ENCODE results near the gene PLEKHF1. TPM values are rescaled to one million over a fixed set of nuclear protein-coding genes. Genes with fewer than 3 reads are reported as not detected.

The PLEKHF1 gene
- total RNA-seq, 1 donor from 2014 or later: 27.8 TPM

GRCh38 chr19:29685326-29685725, 20.1 kb downstream of the PLEKHF1 start:
- Histone ChIP-seq H3K9me3 (replicated peaks) (peaks cover 5% of the 10 kb centered on the region), H3K27me3 (ENCODE audit: low read depth) (no peaks in the 10 kb centered on the region), H3K27ac (replicated peaks) (peak overlapping the region; percentile 33), H3K4me1 (peaks cover 31% of the 10 kb centered on the region), H3K36me3 (no peaks in the 10 kb centered on the region), H3K4me3 (no peak overlapping the region)
- intact Hi-C loops (cut with micrococcal nuclease): no loop called here
- DNase-seq: no peak
- TF ChIP-seq CTCF (IDR thresholded peaks at IDR 0.05; ENCODE audit: borderline replicate concordance): no peak

- no peak for TF ChIP-seq CTCF (IDR thresholded peaks at IDR 0.05; ENCODE audit: borderline replicate concordance)
- no peak overlapping the region for H3K27ac ChIP-seq (replicated peaks)
- peaks cover 21% of the 10 kb centered on the region for H3K4me1 ChIP-seq
- H3K9me3 ChIP-seq (replicated peaks): peaks cover 13% of the 10 kb centered on the region
- H3K4me3 ChIP-seq: no peak overlapping the region
- DNase-seq: no peak
- H3K27me3 ChIP-seq (ENCODE audit: low read depth): no peaks in the 10 kb centered on the region
- peaks cover 4% of the 10 kb centered on the region for H3K36me3 ChIP-seq
- intact Hi-C loops (cut with micrococcal nuclease): no loop called here
Observed at GRCh38 chr19:29686285-29686805, 21.1 kb downstream of the PLEKHF1 start.

- DNase-seq: no peak
- H3K27me3 ChIP-seq (ENCODE audit: low read depth): no peaks in the 10 kb centered on the region
- no peak overlapping the region for H3K4me3 ChIP-seq
- H3K36me3 ChIP-seq: peaks cover 4% of the 10 kb centered on the region
- peaks cover 13% of the 10 kb centered on the region for H3K9me3 ChIP-seq (replicated peaks)
- TF ChIP-seq CTCF (IDR thresholded peaks at IDR 0.05; ENCODE audit: borderline replicate concordance): no peak
- H3K27ac ChIP-seq (replicated peaks): no peak overlapping the region
- H3K4me1 ChIP-seq: peaks cover 11% of the 10 kb centered on the region
- intact Hi-C loops (cut with micrococcal nuclease): no loop called here
Observed at GRCh38 chr19:29687244-29687896, 22.1 kb downstream of the PLEKHF1 start.

GRCh38 chr19:29687897-29688728, 22.9 kb downstream of the PLEKHF1 start:
- H3K36me3 ChIP-seq: peaks cover 4% of the 10 kb centered on the region
- H3K27ac ChIP-seq (replicated peaks): no peak overlapping the region
- intact Hi-C loops (cut with micrococcal nuclease): no loop called here
- H3K4me3 ChIP-seq: no peak overlapping the region
- DNase-seq: no peak
- H3K27me3 ChIP-seq (ENCODE audit: low read depth): no peaks in the 10 kb centered on the region
- no peak for TF ChIP-seq CTCF (IDR thresholded peaks at IDR 0.05; ENCODE audit: borderline replicate concordance)
- peaks cover 7% of the 10 kb centered on the region for H3K4me1 ChIP-seq
- peaks cover 13% of the 10 kb centered on the region for H3K9me3 ChIP-seq (replicated peaks)

GRCh38 chr19:29690842-29691241, 25.6 kb downstream of the PLEKHF1 start:
- peaks cover 13% of the 10 kb centered on the region for H3K9me3 ChIP-seq (replicated peaks)
- peaks cover 4% of the 10 kb centered on the region for H3K36me3 ChIP-seq
- intact Hi-C loops (cut with micrococcal nuclease): no loop called here
- TF ChIP-seq CTCF (IDR thresholded peaks at IDR 0.05; ENCODE audit: borderline replicate concordance): peak; percentile 59
- H3K27me3 ChIP-seq (ENCODE audit: low read depth): no peaks in the 10 kb centered on the region
- H3K4me3 ChIP-seq: no peak overlapping the region
- DNase-seq: no peak
- H3K27ac ChIP-seq (replicated peaks): no peak overlapping the region
- peaks cover 8% of the 10 kb centered on the region for H3K4me1 ChIP-seq

Data from left ventricle myocardium inferior (tissue), 1 donor.